T1000 (cell line): ENCODE measurements around the gene UPF1.
"Not testable (repeated sequence)": the region's sequence is repeated elsewhere in the genome, so short reads cannot be mapped to it uniquely, and the experiment has no call there.

Experiments used
- DNase-seq: peaks from one replicate; lab custom pipeline; 2025; ENCODE audit warnings: mixed read lengths; lab: John Stamatoyannopoulos, UW

The UPF1 gene

GRCh38 chr19:18799389-18799970, 32.3 kb upstream of the UPF1 start:
- no peak for DNase-seq

- DNase-seq: no peak
Measured at GRCh38 chr19:18800079-18800478, 31.7 kb upstream of the UPF1 start.

- DNase-seq: no peak
Measured at GRCh38 chr19:18800636-18801035, 31.1 kb upstream of the UPF1 start.

GRCh38 chr19:18802354-18802753, 29.4 kb upstream of the UPF1 start:
- DNase-seq: no peak

- DNase-seq: no peak
Measured at GRCh38 chr19:18803550-18804138, 28.1 kb upstream of the UPF1 start.

GRCh38 chr19:18804139-18804601, 27.6 kb upstream of the UPF1 start:
- DNase-seq: no peak

- no peak for DNase-seq
Measured at GRCh38 chr19:18804643-18805042, 27.1 kb upstream of the UPF1 start.

GRCh38 chr19:18807861-18808331, 23.9 kb upstream of the UPF1 start:
- DNase-seq: no peak

GRCh38 chr19:18809149-18809868, 22.4 kb upstream of the UPF1 start:
- no peak for DNase-seq

- not testable (repeated sequence) for DNase-seq
Measured at GRCh38 chr19:18811638-18812037, 20.1 kb upstream of the UPF1 start.

- DNase-seq: no peak
Measured at GRCh38 chr19:18814063-18814462, 17.7 kb upstream of the UPF1 start.

- DNase-seq: no peak
Measured at GRCh38 chr19:18815673-18816072, 16.1 kb upstream of the UPF1 start.

GRCh38 chr19:18816645-18817044, 15.1 kb upstream of the UPF1 start:
- DNase-seq: not testable (repeated sequence)

GRCh38 chr19:18817574-18817973, 14.2 kb upstream of the UPF1 start:
- no peak for DNase-seq

GRCh38 chr19:18828786-18829185, 3.0 kb upstream of the UPF1 start:
- no peak for DNase-seq

- no peak for DNase-seq
Measured at GRCh38 chr19:18830488-18830887, 1.3 kb upstream of the UPF1 start.

- DNase-seq: no peak
Measured at GRCh38 chr19:18832306-18833140, 764 bp downstream of the UPF1 start.

GRCh38 chr19:18833141-18833476, 1.4 kb downstream of the UPF1 start:
- DNase-seq: no peak

GRCh38 chr19:18833849-18834643, 2.3 kb downstream of the UPF1 start:
- DNase-seq: no peak

- no peak for DNase-seq
Measured at GRCh38 chr19:18834644-18834984, 2.9 kb downstream of the UPF1 start.

GRCh38 chr19:18839465-18840287, 7.9 kb downstream of the UPF1 start:
- DNase-seq: no peak
